ENCODE measurements around the gene CSF3R. TPM values are rescaled to one million over a fixed set of nuclear protein-coding genes. Genes with fewer than 3 reads are reported as not detected.

CSF3R gene
- total RNA-seq, 1 donor from 2014 or later, result 2.5 TPM

DNA sequence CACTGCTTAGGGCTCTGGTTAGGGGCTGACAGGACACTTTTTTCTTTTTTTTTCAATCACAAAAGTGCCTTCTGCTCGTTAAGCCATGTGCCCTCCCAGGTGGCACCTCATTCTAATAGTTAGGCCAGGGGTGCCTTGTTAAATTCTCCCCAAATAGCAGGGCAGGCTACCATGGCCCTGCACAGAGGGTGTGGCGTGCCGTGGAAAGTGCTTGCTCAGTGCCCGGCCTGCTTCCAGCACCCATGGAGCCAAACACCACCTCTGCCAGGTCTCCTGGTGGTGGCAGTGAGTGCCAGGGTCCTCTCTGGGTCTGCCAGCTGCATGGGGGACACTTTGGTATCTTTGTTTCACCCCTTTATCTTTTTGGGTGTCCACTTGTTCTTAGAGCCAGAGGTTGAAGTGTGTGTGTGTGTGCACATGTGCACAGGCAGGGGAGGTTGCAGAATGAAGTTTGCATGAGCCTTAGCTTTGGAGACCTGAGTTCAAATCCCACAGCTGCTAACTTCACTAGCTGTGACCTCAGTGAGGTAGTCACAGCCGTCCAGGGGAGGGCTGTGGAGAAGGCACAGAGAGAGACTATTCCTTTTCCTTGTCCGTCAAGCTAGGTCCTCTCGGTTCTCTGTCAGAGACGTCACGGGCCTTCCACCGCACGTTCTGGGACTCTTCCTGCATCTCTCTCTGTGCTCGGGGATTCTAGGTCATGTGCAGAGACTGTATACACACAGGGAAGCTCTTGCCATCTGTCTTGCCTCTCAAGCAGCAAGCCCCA lies 39.9 kb upstream of the CSF3R start:
- TF ChIP-seq, protein P1, sequence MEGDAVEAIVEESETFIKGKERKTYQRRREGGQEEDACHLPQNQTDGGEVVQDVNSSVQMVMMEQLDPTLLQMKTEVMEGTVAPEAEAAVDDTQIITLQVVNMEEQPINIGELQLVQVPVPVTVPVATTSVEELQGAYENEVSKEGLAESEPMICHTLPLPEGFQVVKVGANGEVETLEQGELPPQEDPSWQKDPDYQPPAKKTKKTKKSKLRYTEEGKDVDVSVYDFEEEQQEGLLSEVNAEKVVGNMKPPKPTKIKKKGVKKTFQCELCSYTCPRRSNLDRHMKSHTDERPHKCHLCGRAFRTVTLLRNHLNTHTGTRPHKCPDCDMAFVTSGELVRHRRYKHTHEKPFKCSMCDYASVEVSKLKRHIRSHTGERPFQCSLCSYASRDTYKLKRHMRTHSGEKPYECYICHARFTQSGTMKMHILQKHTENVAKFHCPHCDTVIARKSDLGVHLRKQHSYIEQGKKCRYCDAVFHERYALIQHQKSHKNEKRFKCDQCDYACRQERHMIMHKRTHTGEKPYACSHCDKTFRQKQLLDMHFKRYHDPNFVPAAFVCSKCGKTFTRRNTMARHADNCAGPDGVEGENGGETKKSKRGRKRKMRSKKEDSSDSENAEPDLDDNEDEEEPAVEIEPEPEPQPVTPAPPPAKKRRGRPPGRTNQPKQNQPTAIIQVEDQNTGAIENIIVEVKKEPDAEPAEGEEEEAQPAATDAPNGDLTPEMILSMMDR (IDR thresholded peaks at IDR 0.05; ENCODE audit: unreplicated experiment), result no peak
- Mint-ChIP-seq H3K4me1 (peaks cover 10% of the 10 kb centered on the region), H3K36me3 (no peaks in the 10 kb centered on the region), H3K4me3 (no peak overlapping the region), H3K27ac (no peak overlapping the region), H3K27me3 (ENCODE audit: low read depth) (no peaks in the 10 kb centered on the region), H3K9me3 (no peaks in the 10 kb centered on the region)
- peak in 1 of 2 experiments; percentile 33 for DNase-seq (ENCODE audit: low spot score in 2 of 2, unreplicated experiment in 2 of 2)

GRCh38 chr1:36522021-36522420 lies 39.3 kb upstream of the CSF3R start:
- DNase-seq (ENCODE audit: low spot score in 2 of 2, unreplicated experiment in 2 of 2), result peak in 1 of 2 experiments; percentile 29
- Mint-ChIP-seq H3K36me3 (no peaks in the 10 kb centered on the region), H3K27me3 (ENCODE audit: low read depth) (no peaks in the 10 kb centered on the region), H3K4me3 (no peak overlapping the region), H3K4me1 (peaks cover 15% of the 10 kb centered on the region), H3K27ac (no peak overlapping the region), H3K9me3 (no peaks in the 10 kb centered on the region)
- TF ChIP-seq, protein P1 (IDR thresholded peaks at IDR 0.05; ENCODE audit: unreplicated experiment), result no peak

- Mint-ChIP-seq H3K4me1 (peaks cover 17% of the 10 kb centered on the region), H3K27ac (no peak overlapping the region), H3K9me3 (no peaks in the 10 kb centered on the region), H3K4me3 (no peak overlapping the region), H3K27me3 (ENCODE audit: low read depth) (no peaks in the 10 kb centered on the region), H3K36me3 (no peaks in the 10 kb centered on the region)
- DNase-seq (ENCODE audit: low spot score in 2 of 2, unreplicated experiment in 2 of 2), result no peak
- TF ChIP-seq, protein P1 (IDR thresholded peaks at IDR 0.05; ENCODE audit: unreplicated experiment), result no peak
Observed at GRCh38 chr1:36520771-36521420, 38.2 kb upstream of the CSF3R start.

DNA sequence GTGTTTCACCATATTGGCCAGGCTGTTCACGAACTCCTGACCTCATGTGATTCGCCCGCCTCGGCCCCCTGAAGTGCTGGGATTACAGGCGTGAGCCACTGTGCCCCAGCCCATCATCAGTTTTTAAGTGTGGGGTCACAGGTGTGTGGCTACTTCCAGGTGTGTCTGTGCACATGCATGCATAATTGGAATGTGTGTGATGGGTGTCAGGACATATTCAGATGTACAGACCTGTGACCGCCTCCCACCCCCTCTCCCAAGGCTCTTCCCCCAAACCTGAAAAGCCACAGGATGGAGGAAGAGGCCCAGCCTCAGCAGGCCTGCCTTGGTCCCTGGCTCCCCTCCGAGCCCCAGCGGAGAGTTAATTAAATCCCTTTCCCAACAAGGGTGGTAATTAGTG lies 37.3 kb upstream of the CSF3R start:
- Mint-ChIP-seq H3K27ac (no peak overlapping the region), H3K4me3 (no peak overlapping the region), H3K36me3 (no peaks in the 10 kb centered on the region)

DNA sequence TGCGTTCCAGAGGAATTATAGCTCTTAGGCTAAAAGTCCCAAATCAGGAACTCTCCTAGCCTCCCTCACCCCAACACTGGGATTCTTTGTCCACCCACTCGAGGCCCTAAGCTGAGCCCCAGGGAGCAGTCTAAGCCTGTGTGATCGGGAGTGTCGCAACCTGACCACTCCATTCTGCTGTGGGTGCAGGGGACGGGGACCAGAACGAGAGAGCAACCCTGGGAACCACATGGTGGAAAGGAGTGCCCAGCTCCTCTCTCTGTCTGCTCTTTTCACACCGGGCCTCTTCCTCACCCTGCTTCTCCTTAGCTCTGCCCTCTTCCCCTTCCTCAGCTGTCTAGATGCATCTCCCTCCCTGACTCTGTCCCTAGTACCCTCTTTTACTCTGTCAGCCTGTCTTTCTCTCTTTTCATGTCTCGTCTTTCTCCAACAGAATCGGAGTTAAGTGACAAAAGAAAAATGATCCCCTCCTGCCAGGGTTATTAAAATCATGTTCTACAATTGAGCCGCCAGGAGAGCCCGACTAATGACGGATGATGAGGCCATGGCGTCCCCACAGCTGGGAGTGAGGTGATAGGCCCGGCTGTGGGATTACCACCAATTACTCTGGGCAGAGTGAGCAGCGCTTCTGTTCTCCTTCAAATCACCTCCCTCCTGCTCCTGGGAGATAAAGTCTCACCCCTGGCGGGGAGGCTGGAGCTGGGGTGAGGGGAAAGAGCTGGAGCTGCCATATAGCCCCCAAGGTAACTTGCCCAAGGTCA lies 34.5 kb upstream of the CSF3R start:
- peaks cover 17% of the 10 kb centered on the region for H3K4me1 Mint-ChIP-seq
- no peak for DNase-seq (ENCODE audit: low spot score in 2 of 2, unreplicated experiment in 2 of 2)
- no peaks in the 10 kb centered on the region for H3K36me3 Mint-ChIP-seq
- H3K27ac Mint-ChIP-seq, result no peak overlapping the region
- H3K9me3 Mint-ChIP-seq, result no peaks in the 10 kb centered on the region
- peaks cover 6% of the 10 kb centered on the region for H3K27me3 Mint-ChIP-seq (ENCODE audit: low read depth)
- H3K4me3 Mint-ChIP-seq, result no peak overlapping the region
- TF ChIP-seq, protein P1 (IDR thresholded peaks at IDR 0.05; ENCODE audit: unreplicated experiment), result no peak

More for the DNA sequence above, 37.3 kb upstream of the CSF3R start:
- DNase-seq (ENCODE audit: low spot score in 2 of 2, unreplicated experiment in 2 of 2), result no peak
- Mint-ChIP-seq H3K4me1 (peaks cover 17% of the 10 kb centered on the region), H3K27me3 (ENCODE audit: low read depth) (no peaks in the 10 kb centered on the region), H3K9me3 (no peaks in the 10 kb centered on the region)
- TF ChIP-seq, protein P1 (IDR thresholded peaks at IDR 0.05; ENCODE audit: unreplicated experiment), result no peak
